ENCODE data around the gene KIT.

- TF ChIP-seq, protein P1, sequence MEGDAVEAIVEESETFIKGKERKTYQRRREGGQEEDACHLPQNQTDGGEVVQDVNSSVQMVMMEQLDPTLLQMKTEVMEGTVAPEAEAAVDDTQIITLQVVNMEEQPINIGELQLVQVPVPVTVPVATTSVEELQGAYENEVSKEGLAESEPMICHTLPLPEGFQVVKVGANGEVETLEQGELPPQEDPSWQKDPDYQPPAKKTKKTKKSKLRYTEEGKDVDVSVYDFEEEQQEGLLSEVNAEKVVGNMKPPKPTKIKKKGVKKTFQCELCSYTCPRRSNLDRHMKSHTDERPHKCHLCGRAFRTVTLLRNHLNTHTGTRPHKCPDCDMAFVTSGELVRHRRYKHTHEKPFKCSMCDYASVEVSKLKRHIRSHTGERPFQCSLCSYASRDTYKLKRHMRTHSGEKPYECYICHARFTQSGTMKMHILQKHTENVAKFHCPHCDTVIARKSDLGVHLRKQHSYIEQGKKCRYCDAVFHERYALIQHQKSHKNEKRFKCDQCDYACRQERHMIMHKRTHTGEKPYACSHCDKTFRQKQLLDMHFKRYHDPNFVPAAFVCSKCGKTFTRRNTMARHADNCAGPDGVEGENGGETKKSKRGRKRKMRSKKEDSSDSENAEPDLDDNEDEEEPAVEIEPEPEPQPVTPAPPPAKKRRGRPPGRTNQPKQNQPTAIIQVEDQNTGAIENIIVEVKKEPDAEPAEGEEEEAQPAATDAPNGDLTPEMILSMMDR (IDR thresholded peaks at IDR 0.05), result no peak
- TF ChIP-seq POLR2AphosphoS5 (IDR thresholded peaks at IDR 0.05), result no peak
- TF ChIP-seq POLR2A (IDR thresholded peaks at IDR 0.05; ENCODE audit: low read depth), result no peak
These were observed 20.3 kb downstream of the KIT start for GRCh38 chr4:54677853-54678650.
